ENCODE data around the gene SLC32A1. TPM values are rescaled to one million over a fixed set of nuclear protein-coding genes. Genes with fewer than 3 reads are reported as not detected.

The SLC32A1 gene
- total and polyA plus RNA-seq, 9 donors = not detected

DNA sequence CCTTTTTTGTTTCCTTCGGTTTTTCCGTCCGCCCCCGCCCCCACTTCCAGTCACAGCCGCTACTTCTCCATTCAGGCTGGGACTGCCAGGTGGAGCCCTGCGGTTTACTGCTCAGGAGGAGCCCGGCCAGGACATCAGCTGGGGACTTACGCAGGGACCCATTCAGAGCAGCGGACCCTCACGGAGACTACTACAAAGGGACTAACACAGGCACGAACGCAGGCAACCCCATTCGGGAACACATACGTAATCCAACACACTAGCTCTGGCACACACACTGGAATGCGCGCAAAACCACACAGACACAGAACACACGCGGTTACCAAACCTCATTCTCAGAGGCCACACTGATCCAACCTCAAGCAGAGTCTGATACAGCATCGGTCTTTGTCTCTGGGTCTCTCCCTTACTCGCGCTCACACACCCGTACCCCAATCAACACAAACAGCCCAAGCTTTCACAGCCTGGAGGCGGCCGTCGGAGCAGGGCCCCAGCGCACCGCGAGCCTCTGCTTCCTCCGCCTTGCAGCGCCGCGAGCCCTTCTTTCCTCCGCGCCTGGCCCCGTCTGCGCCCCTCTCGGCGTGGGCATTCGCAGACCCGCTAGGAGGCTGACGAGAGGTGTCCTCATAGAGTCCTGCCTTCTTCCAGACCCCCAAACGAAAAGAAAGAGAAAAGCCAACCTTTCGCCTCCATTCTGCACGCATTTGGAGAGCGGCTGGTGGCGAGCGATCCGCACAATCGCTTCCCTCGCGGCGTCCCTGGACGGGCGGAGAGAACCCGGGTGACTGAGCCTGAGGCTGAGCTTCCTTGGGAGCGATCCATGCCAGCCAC is 1.1 kb upstream of the SLC32A1 start:
- no peak for DNase-seq
- Histone ChIP-seq H3K4me1 (ENCODE audit: insufficient read depth) (no peaks in the 10 kb centered on the region), H3K27me3 (no peaks in the 10 kb centered on the region), H3K4me3 (no peak overlapping the region), H3K27ac (no peak overlapping the region), H3K9me3 (no peaks in the 10 kb centered on the region), H3K36me3 (no peaks in the 10 kb centered on the region)
- 1 to 2% (median 1%) methylated on average over 56 of the region's 56 CpGs for WGBS, 3 donors
- no peak for TF ChIP-seq EP300 (IDR thresholded peaks at IDR 0.05)
- TF ChIP-seq, protein P1, sequence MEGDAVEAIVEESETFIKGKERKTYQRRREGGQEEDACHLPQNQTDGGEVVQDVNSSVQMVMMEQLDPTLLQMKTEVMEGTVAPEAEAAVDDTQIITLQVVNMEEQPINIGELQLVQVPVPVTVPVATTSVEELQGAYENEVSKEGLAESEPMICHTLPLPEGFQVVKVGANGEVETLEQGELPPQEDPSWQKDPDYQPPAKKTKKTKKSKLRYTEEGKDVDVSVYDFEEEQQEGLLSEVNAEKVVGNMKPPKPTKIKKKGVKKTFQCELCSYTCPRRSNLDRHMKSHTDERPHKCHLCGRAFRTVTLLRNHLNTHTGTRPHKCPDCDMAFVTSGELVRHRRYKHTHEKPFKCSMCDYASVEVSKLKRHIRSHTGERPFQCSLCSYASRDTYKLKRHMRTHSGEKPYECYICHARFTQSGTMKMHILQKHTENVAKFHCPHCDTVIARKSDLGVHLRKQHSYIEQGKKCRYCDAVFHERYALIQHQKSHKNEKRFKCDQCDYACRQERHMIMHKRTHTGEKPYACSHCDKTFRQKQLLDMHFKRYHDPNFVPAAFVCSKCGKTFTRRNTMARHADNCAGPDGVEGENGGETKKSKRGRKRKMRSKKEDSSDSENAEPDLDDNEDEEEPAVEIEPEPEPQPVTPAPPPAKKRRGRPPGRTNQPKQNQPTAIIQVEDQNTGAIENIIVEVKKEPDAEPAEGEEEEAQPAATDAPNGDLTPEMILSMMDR (IDR thresholded peaks at IDR 0.05) = no peak
- no peak for TF ChIP-seq POLR2A (IDR thresholded peaks at IDR 0.05)
- intact Hi-C loops (cut with DNase I) = no loop called here

DNA sequence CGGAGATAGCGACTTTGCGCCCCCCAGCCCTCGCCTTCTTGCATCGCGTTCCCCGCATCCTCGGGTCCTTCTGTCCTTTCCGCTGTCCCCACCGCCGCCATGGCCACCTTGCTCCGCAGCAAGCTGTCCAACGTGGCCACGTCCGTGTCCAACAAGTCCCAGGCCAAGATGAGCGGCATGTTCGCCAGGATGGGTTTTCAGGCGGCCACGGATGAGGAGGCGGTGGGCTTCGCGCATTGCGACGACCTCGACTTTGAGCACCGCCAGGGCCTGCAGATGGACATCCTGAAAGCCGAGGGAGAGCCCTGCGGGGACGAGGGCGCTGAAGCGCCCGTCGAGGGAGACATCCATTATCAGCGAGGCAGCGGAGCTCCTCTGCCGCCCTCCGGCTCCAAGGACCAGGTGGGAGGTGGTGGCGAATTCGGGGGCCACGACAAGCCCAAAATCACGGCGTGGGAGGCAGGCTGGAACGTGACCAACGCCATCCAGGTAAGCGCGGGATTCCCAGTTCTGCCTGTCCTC is 401 bp downstream of the SLC32A1 start:
- intact Hi-C loops (cut with DNase I) = no loop called here
- DNase-seq = no peak
- no peaks in the 10 kb centered on the region for H3K9me3 ChIP-seq
- no peak for TF ChIP-seq POLR2A (IDR thresholded peaks at IDR 0.05)
- no peak for TF ChIP-seq EP300 (IDR thresholded peaks at IDR 0.05)
- TF ChIP-seq, protein P1 (IDR thresholded peaks at IDR 0.05) = no peak
- H3K27ac ChIP-seq = no peak overlapping the region
- H3K27me3 ChIP-seq = no peaks in the 10 kb centered on the region
- H3K4me1 ChIP-seq (ENCODE audit: insufficient read depth) = no peaks in the 10 kb centered on the region
- no peak overlapping the region for H3K4me3 ChIP-seq
- 0 to 2% (median 1%) methylated on average over 42 to 46 of the region's 46 CpGs for WGBS, 3 donors
- H3K36me3 ChIP-seq = no peaks in the 10 kb centered on the region

DNA sequence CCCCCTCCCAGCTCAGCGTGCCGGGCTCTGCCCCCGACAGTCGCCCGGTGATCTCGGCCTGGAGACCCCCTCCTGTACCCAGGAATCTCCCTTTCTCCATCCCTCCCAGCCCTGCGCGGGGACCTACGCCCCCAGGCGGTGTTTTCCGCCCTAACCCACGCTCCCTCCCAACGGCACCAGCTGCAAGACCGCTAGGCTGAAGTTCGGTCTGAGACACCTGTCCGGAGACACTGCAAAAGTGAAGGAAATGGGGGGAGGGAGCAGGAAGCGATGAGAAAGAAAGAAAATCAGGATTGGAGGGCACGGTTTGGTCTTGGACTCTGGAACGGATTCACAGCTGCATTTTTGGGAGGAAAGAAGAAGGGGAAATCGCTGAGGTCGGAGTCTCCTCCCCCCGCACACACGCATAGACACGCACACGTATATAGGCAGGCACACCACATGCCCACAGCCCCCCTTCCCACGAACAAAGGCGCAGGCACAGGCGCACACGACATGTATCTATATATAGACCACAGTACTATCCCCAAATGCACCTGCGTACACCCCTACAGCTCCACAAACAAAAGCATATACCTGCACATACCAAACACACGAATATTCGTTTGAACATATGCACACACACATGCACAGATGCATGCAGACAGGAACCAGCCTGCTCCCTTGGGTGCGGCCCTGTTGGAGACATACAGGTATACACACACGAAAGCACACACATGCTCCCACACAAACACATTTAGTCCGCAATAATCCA is 1.0 kb downstream of the SLC32A1 start:
- H3K4me1 ChIP-seq (ENCODE audit: insufficient read depth) = no peaks in the 10 kb centered on the region
- TF ChIP-seq, protein P1 (IDR thresholded peaks at IDR 0.05) = no peak
- no peak for TF ChIP-seq EP300 (IDR thresholded peaks at IDR 0.05)
- TF ChIP-seq POLR2A (IDR thresholded peaks at IDR 0.05) = no peak
- no peaks in the 10 kb centered on the region for H3K9me3 ChIP-seq
- intact Hi-C loops (cut with DNase I) = no loop called here
- H3K27me3 ChIP-seq = no peaks in the 10 kb centered on the region
- H3K36me3 ChIP-seq = no peaks in the 10 kb centered on the region
- no peak for DNase-seq
- no peak overlapping the region for H3K4me3 ChIP-seq
- no peak overlapping the region for H3K27ac ChIP-seq
- WGBS, 3 donors = 3 to 4% (median 3%) methylated on average over 35 of the region's 35 CpGs

DNA sequence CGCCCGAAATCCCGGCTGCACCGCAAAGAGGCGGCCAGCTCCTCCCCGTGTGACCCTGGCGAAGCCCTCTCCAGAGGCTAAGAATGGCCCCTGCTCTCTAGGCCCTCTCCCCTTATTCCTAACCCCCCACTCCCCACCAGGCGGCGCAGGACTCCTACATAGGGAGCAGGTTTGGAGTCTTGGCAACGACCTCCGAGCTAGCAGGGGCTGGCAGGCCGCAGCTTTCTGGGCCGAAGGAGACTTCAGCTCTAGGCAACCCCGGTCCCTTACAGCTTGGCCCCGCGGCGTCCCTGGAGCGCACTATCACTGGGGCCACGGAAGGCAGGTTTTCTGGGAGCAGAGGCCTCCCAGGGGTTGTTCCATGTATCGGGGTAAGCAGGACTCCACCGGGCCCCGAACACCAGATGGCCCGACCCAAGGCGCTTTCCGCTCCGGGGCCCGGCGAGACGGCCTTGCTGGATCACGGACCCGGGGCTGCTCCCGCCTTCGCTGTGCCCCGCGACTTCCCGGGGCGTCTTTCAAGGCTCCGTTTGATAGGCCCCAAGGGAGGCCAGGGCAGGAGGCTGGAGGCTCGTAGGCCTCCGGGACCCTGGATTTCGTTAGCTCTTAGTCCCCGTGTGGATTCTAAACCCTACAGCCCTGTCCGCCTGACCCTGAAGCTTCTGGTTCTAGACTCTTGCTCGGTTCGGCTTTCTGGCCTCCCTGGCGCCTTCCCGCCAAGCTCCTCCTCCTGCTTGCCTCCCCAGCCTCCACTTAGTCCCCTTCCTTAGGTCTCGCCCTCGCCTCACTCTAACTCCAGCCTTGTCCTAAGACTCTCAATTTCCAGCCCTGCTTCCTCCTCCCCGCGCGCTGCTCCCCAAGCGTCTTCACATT is 1.9 kb downstream of the SLC32A1 start:
- Histone ChIP-seq H3K36me3 (no peaks in the 10 kb centered on the region), H3K4me3 (no peak overlapping the region), H3K27me3 (no peaks in the 10 kb centered on the region), H3K27ac (no peak overlapping the region), H3K4me1 (ENCODE audit: insufficient read depth) (no peaks in the 10 kb centered on the region), H3K9me3 (no peaks in the 10 kb centered on the region)
- WGBS, 3 donors = 4 to 6% (median 5%) methylated on average over 52 to 53 of the region's 53 CpGs
- intact Hi-C loops (cut with DNase I) = no loop called here
- peak in 1 of 5 donors; percentile 46 for DNase-seq
- TF ChIP-seq, protein P1 (IDR thresholded peaks at IDR 0.05) = no peak
- TF ChIP-seq POLR2A (IDR thresholded peaks at IDR 0.05) (no peak), EP300 (IDR thresholded peaks at IDR 0.05) (no peak)

All from ovary (tissue), 9 donors.